Thyroid gland (tissue), 4 donors: Measurements from ENCODE around the gene SLC24A3. TPM values are rescaled to one million over a fixed set of nuclear protein-coding genes. Genes with fewer than 3 reads are reported as not detected.

ENCODE experiments used
- DNase-seq, 2 donors: peaks; one replicate each; pipeline ENCODE4 v3.0.0-alpha.2; 2019
- H3K27ac ChIP-seq, 3 donors: fragments of 200-600 bp; sonication (generic); 1 replicate in 2 of 3; 2 replicates in 1 of 3; pipeline ENCODE4 v1.5.1; 2016 to 2019; ENCODE audit warnings: mild to moderate bottlenecking in 1 of 3, moderate library complexity in 1 of 3
- H3K27me3 ChIP-seq: fragments of 200-600 bp; sonication (generic); one replicate; pipeline ENCODE4 v1.5.1; 2019
- H3K36me3 ChIP-seq, 2 donors: fragments of 200-600 bp; sonication (generic); one replicate each; pipeline ENCODE4 v1.5.1; 2016 to 2019
- H3K4me1 ChIP-seq, 2 donors: fragments of 200-600 bp; sonication (generic); one replicate each; pipeline ENCODE4 v1.5.1; 2017 to 2019
- H3K4me3 ChIP-seq, 3 donors: fragments of 200-600 bp; sonication (generic); replicated peaks in 1 of 3; 1 replicate in 2 of 3; 2 replicates in 1 of 3; pipeline ENCODE4 v1.5.1; 2016; ENCODE audit warnings: mild to moderate bottlenecking in 1 of 3
- H3K9me3 ChIP-seq: fragments of 200-600 bp; sonication (generic); one replicate; pipeline ENCODE4 v1.5.1; 2017
- POLR2A ChIP-seq, 2 donors: fragments of 450-650 bp; IDR thresholded peaks; one replicate each; pipeline ENCODE4 v1.6.1; 2017; ENCODE audit warnings: antibody characterized with exemption in 2 of 2, mild to moderate bottlenecking in 2 of 2, moderate library complexity in 1 of 2
- WGBS, 2 donors: methylation state at CpG; one replicate each; pipeline ENCODE4 v1.1.5; 2017; 5-methylcytosine and 5-hydroxymethylcytosine counted together
- intact Hi-C: fragments of 100-400 bp; cut with DNase I; formaldehyde crosslinking; loops from one replicate; pipeline ENCODE4 v1.15.1; 2023
- total RNA-seq, 4 donors: library from RNA; depleted of rRNA; stranded (reverse); fragments of >200 nt; gene quantifications; one replicate each; pipeline ENCODE4 v1.2.3, GENCODE V29; 2016
- TF ChIP-seq, protein P1 (sequence below), 6 experiments: fragments of 200-600 bp in 3 of 6; fragments of 450-650 bp in 3 of 6; sonication (generic) in 3 of 6; IDR thresholded peaks; one replicate each; pipeline ENCODE4 v1.5.1; 2016 to 2019; ENCODE audit warnings: antibody characterized with exemption in 6 of 6, mild to moderate bottlenecking in 2 of 6, inconsistent platforms in 1 of 6, moderate library complexity in 1 of 6

SLC24A3 gene
- total RNA-seq, 4 donors from 2014 or later = 4.0 to 8.1 (median 6.3) TPM

GRCh38 chr20:19378058-19378457 lies 165.6 kb downstream of the SLC24A3 start:
- TF ChIP-seq, protein P1, sequence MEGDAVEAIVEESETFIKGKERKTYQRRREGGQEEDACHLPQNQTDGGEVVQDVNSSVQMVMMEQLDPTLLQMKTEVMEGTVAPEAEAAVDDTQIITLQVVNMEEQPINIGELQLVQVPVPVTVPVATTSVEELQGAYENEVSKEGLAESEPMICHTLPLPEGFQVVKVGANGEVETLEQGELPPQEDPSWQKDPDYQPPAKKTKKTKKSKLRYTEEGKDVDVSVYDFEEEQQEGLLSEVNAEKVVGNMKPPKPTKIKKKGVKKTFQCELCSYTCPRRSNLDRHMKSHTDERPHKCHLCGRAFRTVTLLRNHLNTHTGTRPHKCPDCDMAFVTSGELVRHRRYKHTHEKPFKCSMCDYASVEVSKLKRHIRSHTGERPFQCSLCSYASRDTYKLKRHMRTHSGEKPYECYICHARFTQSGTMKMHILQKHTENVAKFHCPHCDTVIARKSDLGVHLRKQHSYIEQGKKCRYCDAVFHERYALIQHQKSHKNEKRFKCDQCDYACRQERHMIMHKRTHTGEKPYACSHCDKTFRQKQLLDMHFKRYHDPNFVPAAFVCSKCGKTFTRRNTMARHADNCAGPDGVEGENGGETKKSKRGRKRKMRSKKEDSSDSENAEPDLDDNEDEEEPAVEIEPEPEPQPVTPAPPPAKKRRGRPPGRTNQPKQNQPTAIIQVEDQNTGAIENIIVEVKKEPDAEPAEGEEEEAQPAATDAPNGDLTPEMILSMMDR (IDR thresholded peaks at IDR 0.05) = no peak
- TF ChIP-seq POLR2A (IDR thresholded peaks at IDR 0.05) = no peak
- H3K4me1 ChIP-seq = peaks cover 26% of the 10 kb centered on the region in 2 donors
- no peaks in the 10 kb centered on the region for H3K9me3 ChIP-seq
- H3K36me3 ChIP-seq = no peaks in the 10 kb centered on the region
- intact Hi-C loops = no loop called here
- H3K4me3 ChIP-seq = no peak overlapping the region
- H3K27ac ChIP-seq = peak overlapping the region; percentile 28 to 77 (median 74)
- no peaks in the 10 kb centered on the region for H3K27me3 ChIP-seq
- DNase-seq = peak; percentile 82 to 90
- 18 to 33% methylated on average over 3 of the region's 3 CpGs for WGBS, 2 donors

DNA sequence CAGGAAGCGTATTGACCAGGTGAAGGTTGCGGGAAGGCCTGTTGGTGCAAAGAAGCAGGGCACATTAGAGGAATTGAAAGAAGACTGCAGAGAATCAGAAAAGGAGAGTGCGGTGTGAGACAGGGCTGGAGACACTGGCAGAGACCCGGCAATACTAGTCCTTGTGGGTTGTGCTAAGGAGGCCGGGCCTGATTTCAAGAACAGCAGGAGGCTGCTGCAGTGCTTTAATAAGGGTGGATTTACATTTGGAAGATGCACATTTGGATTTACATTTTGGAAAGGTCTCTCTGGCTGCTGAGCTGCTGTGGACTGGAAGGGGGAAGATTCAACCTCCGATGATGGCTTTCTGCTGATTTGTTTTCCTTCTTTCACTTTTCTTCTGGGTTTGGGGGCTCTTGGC lies 167.8 kb downstream of the SLC24A3 start:
- no peak for TF ChIP-seq POLR2A (IDR thresholded peaks at IDR 0.05)
- TF ChIP-seq, protein P1 (IDR thresholded peaks at IDR 0.05) = no peak
- WGBS, 2 donors = 87 to 95% methylated on average over 6 of the region's 6 CpGs
- Histone ChIP-seq H3K4me3 (no peak overlapping the region), H3K27me3 (no peaks in the 10 kb centered on the region), H3K9me3 (no peaks in the 10 kb centered on the region), H3K36me3 (no peaks in the 10 kb centered on the region), H3K27ac (no peak overlapping the region), H3K4me1 (peaks cover 26% of the 10 kb centered on the region in 2 donors)
- DNase-seq = no peak
- intact Hi-C loops = no loop called here

DNA sequence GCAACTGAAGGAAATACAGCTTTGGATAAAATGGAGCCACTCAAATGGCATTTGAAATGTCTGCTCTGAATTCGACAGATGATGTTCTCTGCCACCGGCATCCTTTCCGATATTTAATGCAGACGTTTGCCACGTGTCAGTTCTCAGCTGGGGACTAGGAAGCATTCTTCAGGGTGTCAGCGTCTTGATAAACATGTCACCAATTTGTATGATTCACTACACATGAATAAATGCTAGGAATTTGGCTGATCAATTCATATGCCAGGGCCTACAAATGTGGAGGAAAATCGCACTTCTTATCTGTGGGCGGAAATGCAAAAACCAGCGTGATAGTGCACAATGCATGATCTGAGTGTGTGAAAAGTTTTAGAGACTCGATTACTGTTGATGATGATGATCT lies 169.5 kb downstream of the SLC24A3 start:
- no peak for DNase-seq
- peaks cover 14 to 17% of the 10 kb centered on the region in 2 donors for H3K4me1 ChIP-seq
- no peaks in the 10 kb centered on the region for H3K36me3 ChIP-seq
- intact Hi-C loops = no loop called here
- H3K4me3 ChIP-seq = no peak overlapping the region
- H3K9me3 ChIP-seq = no peaks in the 10 kb centered on the region
- no peaks in the 10 kb centered on the region for H3K27me3 ChIP-seq
- TF ChIP-seq POLR2A (IDR thresholded peaks at IDR 0.05) = no peak
- TF ChIP-seq, protein P1 (IDR thresholded peaks at IDR 0.05) = no peak
- 90 to 91% methylated on average over 10 of the region's 10 CpGs for WGBS, 2 donors
- H3K27ac ChIP-seq = no peak overlapping the region

DNA sequence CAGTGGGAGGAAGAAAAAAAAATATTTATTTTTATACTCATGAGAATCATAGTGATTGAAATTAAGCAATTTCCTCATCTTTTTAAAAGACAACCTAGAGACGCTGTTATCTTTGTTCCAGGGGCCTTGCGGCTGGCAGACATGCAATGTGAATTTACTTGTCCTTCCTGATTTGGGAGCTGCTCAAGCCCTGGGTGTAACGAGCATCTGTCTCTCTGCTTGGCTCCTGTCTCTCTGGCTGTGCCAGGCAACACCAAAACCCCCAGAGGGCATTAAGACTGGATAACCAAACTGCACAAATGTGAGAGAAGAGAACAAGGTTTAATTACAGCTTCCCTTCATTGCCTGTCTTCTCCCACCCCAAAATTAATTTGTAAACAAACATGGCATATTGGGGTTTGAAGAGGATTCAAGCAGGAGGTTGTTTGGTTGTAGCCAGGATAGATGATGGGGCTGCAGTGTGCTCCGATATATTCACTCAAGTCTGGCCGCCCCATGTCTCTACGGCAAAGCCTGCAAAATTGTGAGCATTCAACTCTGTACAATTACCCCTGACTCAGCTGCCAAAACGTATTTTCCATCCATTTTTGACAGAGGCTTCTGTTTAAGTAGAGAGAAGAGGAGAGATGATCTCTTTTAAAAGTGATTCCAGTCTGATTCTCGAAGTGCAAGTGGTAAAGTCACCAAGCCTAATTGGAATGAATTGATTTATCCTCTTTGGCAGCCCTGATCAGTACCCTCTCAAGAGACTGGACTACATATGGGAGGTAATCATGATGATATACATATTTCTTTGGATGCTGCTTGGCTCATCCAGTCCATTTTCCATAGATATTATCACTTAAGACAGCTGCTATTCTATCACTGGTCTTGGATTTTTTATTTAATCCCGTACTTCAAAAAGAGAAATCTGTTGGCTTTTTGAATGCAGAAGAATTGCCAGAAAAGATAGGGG lies 170.2 kb downstream of the SLC24A3 start:
- TF ChIP-seq, protein P1 (IDR thresholded peaks at IDR 0.05) = no peak
- H3K4me3 ChIP-seq = no peak overlapping the region
- H3K9me3 ChIP-seq = no peaks in the 10 kb centered on the region
- WGBS, 2 donors = 82 to 86% methylated on average over 9 of the region's 9 CpGs
- intact Hi-C loops = no loop called here
- H3K36me3 ChIP-seq = no peaks in the 10 kb centered on the region
- H3K27ac ChIP-seq = no peak overlapping the region
- peaks cover 9 to 10% of the 10 kb centered on the region in 2 donors for H3K4me1 ChIP-seq
- no peaks in the 10 kb centered on the region for H3K27me3 ChIP-seq
- no peak for DNase-seq

- Histone ChIP-seq H3K27me3 (no peaks in the 10 kb centered on the region), H3K4me3 (no peak overlapping the region), H3K27ac (no peak overlapping the region), H3K9me3 (no peaks in the 10 kb centered on the region), H3K4me1 (no peaks in the 10 kb centered on the region), H3K36me3 (no peaks in the 10 kb centered on the region)
- no peak for DNase-seq
- no peak for TF ChIP-seq POLR2A (IDR thresholded peaks at IDR 0.05)
- TF ChIP-seq, protein P1 (IDR thresholded peaks at IDR 0.05) = no peak
- intact Hi-C loops = no loop called here
These were observed 172.5 kb downstream of the SLC24A3 start for GRCh38 chr20:19384940-19385339.
